ENCODE data around the gene FAM227B. TPM values are rescaled to one million over a fixed set of nuclear protein-coding genes. Genes with fewer than 3 reads are reported as not detected.
"Not testable (repeated sequence)": the region's sequence is repeated elsewhere in the genome, so short reads cannot be mapped to it uniquely, and the experiment has no call there.

The FAM227B gene
- polyA plus RNA-seq, 1 experiment = 5.0 TPM

DNA sequence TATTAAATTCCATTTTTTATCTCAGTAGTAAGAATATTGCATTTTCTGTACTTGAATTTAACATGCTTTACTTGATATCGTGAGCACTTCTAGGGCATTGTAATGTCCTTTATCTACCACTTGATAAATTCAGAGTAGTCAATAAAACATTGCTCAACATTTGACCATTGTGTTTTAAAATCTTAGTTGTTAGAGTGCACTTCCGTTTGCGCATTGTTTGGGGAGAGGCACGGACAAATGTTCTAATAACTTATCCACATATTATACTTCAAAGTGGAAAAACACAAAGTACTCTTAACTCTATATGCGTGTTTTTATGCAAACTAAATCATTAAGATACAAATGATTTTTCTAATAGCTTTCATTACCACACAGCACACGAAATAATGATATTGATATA, 419 bp downstream of the FAM227B start:
- TF ChIP-seq, protein P1, sequence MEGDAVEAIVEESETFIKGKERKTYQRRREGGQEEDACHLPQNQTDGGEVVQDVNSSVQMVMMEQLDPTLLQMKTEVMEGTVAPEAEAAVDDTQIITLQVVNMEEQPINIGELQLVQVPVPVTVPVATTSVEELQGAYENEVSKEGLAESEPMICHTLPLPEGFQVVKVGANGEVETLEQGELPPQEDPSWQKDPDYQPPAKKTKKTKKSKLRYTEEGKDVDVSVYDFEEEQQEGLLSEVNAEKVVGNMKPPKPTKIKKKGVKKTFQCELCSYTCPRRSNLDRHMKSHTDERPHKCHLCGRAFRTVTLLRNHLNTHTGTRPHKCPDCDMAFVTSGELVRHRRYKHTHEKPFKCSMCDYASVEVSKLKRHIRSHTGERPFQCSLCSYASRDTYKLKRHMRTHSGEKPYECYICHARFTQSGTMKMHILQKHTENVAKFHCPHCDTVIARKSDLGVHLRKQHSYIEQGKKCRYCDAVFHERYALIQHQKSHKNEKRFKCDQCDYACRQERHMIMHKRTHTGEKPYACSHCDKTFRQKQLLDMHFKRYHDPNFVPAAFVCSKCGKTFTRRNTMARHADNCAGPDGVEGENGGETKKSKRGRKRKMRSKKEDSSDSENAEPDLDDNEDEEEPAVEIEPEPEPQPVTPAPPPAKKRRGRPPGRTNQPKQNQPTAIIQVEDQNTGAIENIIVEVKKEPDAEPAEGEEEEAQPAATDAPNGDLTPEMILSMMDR (IDR thresholded peaks at IDR 0.05; ENCODE audit: insufficient read depth, low read depth, low read length) = no peak
- H3K27me3 ChIP-seq (ENCODE audit: control insufficient read depth, insufficient read depth, low read length) = no peaks in the 10 kb centered on the region
- DNase-seq (ENCODE audit: low read depth) = no peak
- no peaks in the 10 kb centered on the region; the same call in 1 of the 2 replicates for H3K36me3 ChIP-seq (ENCODE audit: control insufficient read depth, insufficient read depth, low read length)
- ChIA-PET POLR2A (interaction anchor here (0.6 to 1.1 kb wide), 3 partner anchors 236 to 383 kb away, joined by 3 to 4 read pairs (median 3); no protein-coding TSS in a partner anchor), CTCF (interaction anchor here (1.0 to 1.3 kb wide), 4 partner anchors 123 to 383 kb away, joined by 3 to 4 read pairs (median 4); no protein-coding TSS in a partner anchor)
- H3K4me3 ChIP-seq (ENCODE audit: low read depth, low read length) = peak overlapping the region; percentile 87

DNA sequence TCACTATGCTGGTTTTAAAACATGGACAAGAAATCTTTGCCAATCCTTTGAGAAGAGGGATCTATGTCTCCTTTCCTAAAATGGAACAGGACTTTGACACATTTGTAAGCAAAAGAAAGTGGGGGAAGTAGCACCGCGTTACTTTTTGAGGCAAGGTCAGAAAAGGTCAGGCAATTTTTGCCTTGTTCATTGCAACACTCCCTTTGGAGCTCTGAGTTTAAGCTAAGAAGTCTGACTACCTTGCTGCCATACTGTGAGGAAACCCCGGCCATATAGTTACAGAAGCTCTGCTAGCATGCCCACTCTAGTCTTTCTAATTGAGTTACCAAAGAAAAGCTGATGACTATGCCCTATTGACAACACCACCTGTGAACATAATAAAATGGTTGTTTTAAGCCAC, 1.4 kb downstream of the FAM227B start:
- Histone ChIP-seq H3K27me3 (ENCODE audit: control insufficient read depth, insufficient read depth, low read length) (no peaks in the 10 kb centered on the region), H3K4me3 (ENCODE audit: low read depth, low read length) (no peak overlapping the region), H3K36me3 (ENCODE audit: control insufficient read depth, insufficient read depth, low read length) (no peaks in the 10 kb centered on the region; the same call in 1 of the 2 replicates)
- ChIA-PET CTCF (interaction anchor here (0.6 to 0.7 kb wide), 2 partner anchors 15 to 59 kb away, joined by 3 read pairs; no protein-coding TSS in a partner anchor), POLR2A (no interaction called here)
- DNase-seq (ENCODE audit: low read depth) = no peak
- TF ChIP-seq, protein P1 (IDR thresholded peaks at IDR 0.05; ENCODE audit: insufficient read depth, low read depth, low read length) = no peak

DNA sequence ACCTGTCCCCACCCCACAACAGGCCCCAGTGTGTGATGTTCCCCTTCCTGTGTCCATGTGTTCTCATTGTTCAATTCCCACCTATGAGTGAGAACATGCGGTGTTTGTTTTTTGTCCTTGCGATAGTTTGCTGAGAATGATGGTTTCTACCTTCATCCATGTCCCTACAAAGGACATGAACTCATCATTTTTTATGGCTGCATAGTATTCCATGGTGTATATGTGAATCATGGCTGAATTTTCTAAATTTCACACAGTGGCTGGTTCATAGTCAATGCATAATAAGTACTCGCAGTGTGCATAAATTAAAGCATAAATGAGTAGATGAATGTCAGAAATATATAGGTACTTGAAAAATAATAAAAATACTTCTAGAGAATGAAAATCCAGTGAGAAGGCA, 8.4 kb downstream of the FAM227B start:
- DNase-seq (ENCODE audit: low read depth); H3K4me3 ChIP-seq (ENCODE audit: low read depth, low read length); H3K27me3 ChIP-seq (ENCODE audit: control insufficient read depth, insufficient read depth, low read length); POLR2A ChIA-PET; H3K36me3 ChIP-seq (ENCODE audit: control insufficient read depth, insufficient read depth, low read length); CTCF ChIA-PET: not testable (repeated sequence)

DNA sequence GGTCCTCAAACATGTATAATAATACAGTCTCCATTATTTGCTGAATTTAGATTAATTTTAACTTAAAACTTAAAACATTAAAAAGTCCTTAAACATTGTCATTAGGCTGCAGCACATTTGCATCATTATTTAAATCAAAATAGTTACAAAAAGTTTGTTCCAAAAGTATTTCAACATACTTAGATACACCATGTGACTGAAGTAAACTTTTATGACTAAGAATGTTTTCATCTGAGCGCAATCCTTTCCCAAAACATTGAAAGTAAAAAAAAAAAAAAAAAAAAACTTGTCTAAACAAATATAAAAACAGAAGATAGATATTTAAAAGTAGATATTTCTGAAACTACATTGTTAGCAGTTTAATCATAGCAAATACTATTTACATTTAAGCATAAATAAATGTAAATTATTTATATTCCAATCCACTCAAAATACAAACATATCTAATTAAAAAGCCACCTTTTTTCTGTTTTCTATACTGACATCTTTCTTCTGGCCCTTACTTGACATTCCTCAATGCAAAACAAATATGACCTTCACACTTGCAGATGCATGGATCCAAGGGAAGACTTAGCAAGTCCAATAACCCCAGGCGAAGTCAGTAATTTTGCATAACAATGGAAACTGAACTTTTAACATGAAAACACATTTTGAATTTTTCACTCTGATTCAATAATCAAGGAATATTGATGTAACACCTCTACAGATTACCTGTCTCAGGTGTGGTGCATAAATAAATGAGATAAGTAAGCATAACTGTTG, 10.3 kb downstream of the FAM227B start:
- ChIA-PET POLR2A (no interaction called here), CTCF (no interaction called here)
- Histone ChIP-seq H3K36me3 (ENCODE audit: control insufficient read depth, insufficient read depth, low read length) (peaks cover under 1% of the 10 kb centered on the region; the same call in 1 of the 2 replicates), H3K4me3 (ENCODE audit: low read depth, low read length) (no peak overlapping the region), H3K27me3 (ENCODE audit: control insufficient read depth, insufficient read depth, low read length) (no peaks in the 10 kb centered on the region)
- TF ChIP-seq, protein P1 (IDR thresholded peaks at IDR 0.05; ENCODE audit: insufficient read depth, low read depth, low read length) = no peak
- DNase-seq (ENCODE audit: low read depth) = no peak

DNA sequence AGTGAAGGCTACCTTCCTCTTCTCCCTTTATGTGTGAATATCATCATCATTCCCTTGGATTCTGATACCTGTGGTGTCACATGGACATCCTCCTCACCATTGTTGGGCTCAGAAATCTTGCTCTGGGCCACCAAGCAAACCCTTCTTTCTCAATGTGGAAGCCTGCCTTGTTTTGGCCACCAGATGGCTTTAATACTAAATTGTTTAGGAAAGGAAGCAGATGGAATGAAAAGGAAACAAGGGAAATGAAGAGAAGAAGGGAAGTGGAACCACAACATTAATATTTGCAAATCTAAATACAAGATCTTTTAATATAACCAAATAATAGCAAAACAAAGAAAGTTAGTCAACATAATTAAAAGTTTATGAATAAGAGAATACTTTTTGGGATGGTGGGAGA, 14.0 kb downstream of the FAM227B start:
- POLR2A ChIA-PET = no interaction called here
- Histone ChIP-seq H3K36me3 (ENCODE audit: control insufficient read depth, insufficient read depth, low read length) (peaks cover 2% of the 10 kb centered on the region; the same call in 1 of the 2 replicates), H3K27me3 (ENCODE audit: control insufficient read depth, insufficient read depth, low read length) (no peaks in the 10 kb centered on the region), H3K4me3 (ENCODE audit: low read depth, low read length) (no peak overlapping the region)
- CTCF ChIA-PET = interaction anchor here (0.8 kb wide), 1 partner anchor 11 kb away, joined by 3 read pairs; no protein-coding TSS in a partner anchor
- TF ChIP-seq, protein P1 (IDR thresholded peaks at IDR 0.05; ENCODE audit: insufficient read depth, low read depth, low read length) = peak; percentile 21; the same call in 1 of the 2 replicates
- DNase-seq (ENCODE audit: low read depth) = no peak

Measured in BJ (cell line).